Cardiac muscle cell (in vitro differentiated cells and primary cell): ENCODE measurements around the gene PHF21B. TPM values are rescaled to one million over a fixed set of nuclear protein-coding genes. Genes with fewer than 3 reads are reported as not detected.
"Not testable (repeated sequence)": the region's sequence is repeated elsewhere in the genome, so short reads cannot be mapped to it uniquely, and the experiment has no call there.

ENCODE experiments used
- DNase-seq, 2 donors: peaks; one replicate each; pipeline versions ENCODE4 v3.0.0 to v3.0.0-alpha.2; 2010 to 2017; ENCODE audit warnings: low read depth in 1 of 2, low spot score in 1 of 2
- H3K27ac ChIP-seq: fragments of 200-600 bp; sonication (generic); 2 replicates; pipeline ENCODE4 v1.5.1; 2016
- H3K27me3 ChIP-seq: fragments of 200-600 bp; sonication (generic); 2 replicates; pipeline ENCODE4 v1.6.0; 2016; ENCODE audit warnings: control low read depth
- H3K36me3 ChIP-seq: fragments of 200-600 bp; sonication (generic); 2 replicates; pipeline ENCODE4 v1.5.1; 2016; ENCODE audit warnings: control low read depth
- H3K4me1 ChIP-seq: fragments of 200-600 bp; sonication (generic); 2 replicates; pipeline ENCODE4 v1.8.1; 2017; ENCODE audit warnings: low read depth, mild to moderate bottlenecking, mixed run types
- H3K4me3 ChIP-seq: fragments of 200-600 bp; sonication (generic); 2 replicates; pipeline ENCODE4 v1.5.1; 2016; ENCODE audit warnings: mild to moderate bottlenecking
- H3K9me3 ChIP-seq: fragments of 200-600 bp; sonication (generic); 2 replicates; pipeline ENCODE4 v1.5.1; 2017; ENCODE audit warnings: low read depth, mild to moderate bottlenecking, control low read depth
- CTCF ChIP-seq: IDR thresholded peaks from 2 replicates; pipeline ENCODE4 v1.5.1; 2012; ENCODE audit warnings: low read depth, mild to moderate bottlenecking, low read length
- polyA plus RNA-seq: library from polyadenylated mRNA; unstranded; fragments of >200 nt; fragmentation: Nextera tagmentation; extraction: Ambion mirVana; gene quantifications from 2 replicates; pipeline ENCODE4 v1.2.1, GENCODE V29; 2016
- total RNA-seq: library from RNA; depleted of rRNA; stranded (reverse); fragments of >200 nt; gene quantifications from 2 replicates; pipeline ENCODE4 v1.2.3, GENCODE V29; 2016

PHF21B gene
- total and polyA plus RNA-seq, 2 experiments from 2014 or later, result 3.0 to 7.2 TPM

DNA sequence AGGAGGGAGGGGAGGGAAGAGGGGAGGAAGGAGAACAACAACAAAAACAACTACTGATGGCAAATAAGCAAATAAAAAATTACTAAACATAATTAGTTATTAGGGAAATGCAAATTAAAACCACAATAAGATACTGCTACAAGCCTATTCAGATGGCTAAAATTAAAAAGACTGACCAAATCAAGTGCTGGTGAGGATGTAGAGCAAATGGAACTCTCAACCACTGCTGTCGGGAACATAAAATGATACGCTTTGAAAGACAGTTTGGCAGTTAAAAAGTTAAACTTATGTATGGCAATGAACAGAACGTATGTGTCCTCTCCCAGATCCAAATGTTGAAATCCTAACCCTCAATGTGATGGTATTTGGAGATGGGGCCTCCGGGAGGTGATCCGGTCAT is 85.7 kb downstream of the PHF21B start:
- H3K4me3 ChIP-seq, result no peak overlapping the region
- no peaks in the 10 kb centered on the region for H3K4me1 ChIP-seq
- TF ChIP-seq CTCF, result no peak
- H3K9me3 ChIP-seq, result no peaks in the 10 kb centered on the region
- no peaks in the 10 kb centered on the region for H3K36me3 ChIP-seq
- H3K27ac ChIP-seq, result no peak overlapping the region
- no peaks in the 10 kb centered on the region for H3K27me3 ChIP-seq
- no peak for DNase-seq

DNA sequence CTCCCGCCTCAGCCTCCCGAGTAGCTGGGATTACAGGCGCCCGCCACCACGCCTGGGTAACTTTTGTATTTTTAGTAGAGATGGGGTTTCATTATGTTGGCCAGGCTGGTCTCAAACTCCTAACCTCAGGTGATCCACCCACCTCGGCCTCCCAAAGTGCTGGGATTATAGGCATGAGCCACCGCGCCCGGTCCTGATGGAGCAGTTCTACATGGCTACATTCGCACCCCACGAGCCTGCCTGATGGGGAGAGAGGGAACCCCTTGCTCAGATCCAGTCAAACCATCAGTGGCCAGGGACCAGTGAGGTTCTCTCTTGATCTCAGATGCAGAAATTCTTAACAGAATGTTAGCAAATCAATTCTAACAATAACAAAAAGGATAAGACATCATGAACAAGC is 88.0 kb downstream of the PHF21B start:
- DNase-seq, H3K27me3 ChIP-seq, H3K27ac ChIP-seq, H3K9me3 ChIP-seq, H3K4me1 ChIP-seq, H3K4me3 ChIP-seq, H3K36me3 ChIP-seq: not testable (repeated sequence)

DNA sequence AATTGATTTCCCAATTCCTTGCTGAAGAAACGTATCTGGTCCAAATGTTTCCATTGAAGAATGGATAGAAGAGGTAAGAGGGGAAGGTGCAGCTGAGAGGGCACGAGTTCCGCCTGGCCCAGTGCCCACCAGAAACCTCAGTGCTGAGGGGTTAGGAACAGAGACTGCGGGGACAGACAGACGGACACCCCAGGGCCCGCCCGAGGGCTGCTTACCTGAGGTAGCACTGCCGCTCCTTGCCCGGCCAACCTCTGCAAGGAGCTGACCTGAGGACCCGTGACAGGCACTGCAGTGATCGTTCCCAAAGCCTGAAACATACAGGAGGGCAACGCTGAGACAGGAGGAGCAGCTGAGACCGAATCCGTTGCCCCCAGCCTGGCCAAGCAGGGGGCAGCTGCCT is 89.6 kb downstream of the PHF21B start:
- H3K4me1 ChIP-seq, result no peaks in the 10 kb centered on the region
- no peak for DNase-seq
- H3K4me3 ChIP-seq, result no peak overlapping the region
- H3K27me3 ChIP-seq, result no peaks in the 10 kb centered on the region
- no peaks in the 10 kb centered on the region for H3K36me3 ChIP-seq
- no peak overlapping the region for H3K27ac ChIP-seq
- H3K9me3 ChIP-seq, result no peaks in the 10 kb centered on the region
- TF ChIP-seq CTCF, result no peak

- TF ChIP-seq CTCF, result no peak
- DNase-seq, result no peak
- H3K27ac ChIP-seq, result no peak overlapping the region
Observed at GRCh38 chr22:44919691-44920090, 90.1 kb downstream of the PHF21B start.

DNA sequence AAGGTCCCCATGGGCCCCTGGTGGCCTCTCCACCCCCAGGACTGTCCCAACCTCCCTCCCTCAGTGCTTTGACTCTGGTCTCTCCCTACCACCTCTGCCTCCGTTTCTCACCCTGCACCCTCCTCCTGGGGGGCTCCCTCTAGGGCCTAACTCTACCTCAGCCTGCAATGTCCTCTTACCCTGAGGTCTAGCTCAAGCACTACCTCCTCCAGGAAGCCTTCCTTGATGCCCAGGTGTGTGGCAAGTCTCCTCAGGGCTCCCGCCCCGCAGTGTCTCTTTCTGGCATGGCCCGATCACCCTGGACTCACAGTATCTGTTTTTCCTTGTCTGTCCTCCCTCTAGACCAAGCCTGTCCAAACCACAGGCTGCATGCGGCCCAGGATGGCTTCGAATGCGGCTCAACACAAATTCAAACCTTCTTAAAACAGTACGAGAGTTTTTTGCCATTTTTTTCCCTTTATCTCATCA is 90.8 kb downstream of the PHF21B start:
- H3K4me1 ChIP-seq, result no peaks in the 10 kb centered on the region
- no peaks in the 10 kb centered on the region for H3K27me3 ChIP-seq
- no peak for DNase-seq
- no peak overlapping the region for H3K27ac ChIP-seq
- no peak for TF ChIP-seq CTCF
- H3K4me3 ChIP-seq, result no peak overlapping the region
- H3K9me3 ChIP-seq, result no peaks in the 10 kb centered on the region
- H3K36me3 ChIP-seq, result no peaks in the 10 kb centered on the region

More at GRCh38 chr22:44919691-44920090, 90.1 kb downstream of the PHF21B start:
- H3K9me3 ChIP-seq, result no peaks in the 10 kb centered on the region
- H3K36me3 ChIP-seq, result no peaks in the 10 kb centered on the region
- H3K27me3 ChIP-seq, result no peaks in the 10 kb centered on the region
- H3K4me3 ChIP-seq, result no peak overlapping the region
- H3K4me1 ChIP-seq, result no peaks in the 10 kb centered on the region

GRCh38 chr22:44918166-44918924 is 91.5 kb downstream of the PHF21B start:
- TF ChIP-seq CTCF, result no peak
- DNase-seq, result no peak
- H3K36me3 ChIP-seq, result no peaks in the 10 kb centered on the region
- H3K27me3 ChIP-seq, result no peaks in the 10 kb centered on the region
- H3K4me1 ChIP-seq, result no peaks in the 10 kb centered on the region
- H3K4me3 ChIP-seq, result no peak overlapping the region
- H3K27ac ChIP-seq, result no peak overlapping the region
- H3K9me3 ChIP-seq, result no peaks in the 10 kb centered on the region
